CD8-positive, alpha-beta memory T cell (primary cell): ENCODE results near the gene FNDC5. TPM values are rescaled to one million over a fixed set of nuclear protein-coding genes. Genes with fewer than 3 reads are reported as not detected.

Experiments used
- CTCF ChIA-PET: fragments of 350-600 bp; sonication (Branson Sonifier 250); formaldehyde crosslinking; loops from one replicate; lab custom pipeline; 2021; ENCODE audit warnings: antibody characterized with exemption; lab: Charles Lee
- POLR2A ChIA-PET: fragments of 350-600 bp; sonication (Branson Sonifier 250); formaldehyde crosslinking; loops from one replicate; lab custom pipeline; 2021; ENCODE audit warnings: antibody characterized with exemption; lab: Charles Lee
- DNase-seq, 5 donors: peaks; one replicate each; pipeline versions ENCODE4 v3.0.0 to v3.0.0-alpha.2; 2020 to 2022; ENCODE audit warnings: mixed read lengths in 1 of 5
- H3K27ac ChIP-seq: one replicate; pipeline ENCODE4 v1.7.0; 2013; ENCODE audit warnings: low read depth, mild to moderate bottlenecking, low read length, moderate library complexity
- H3K27me3 ChIP-seq: 2 replicates; pipeline ENCODE4 v1.7.0; 2013; ENCODE audit warnings: low read length, mild to moderate bottlenecking; ENCODE audit not compliant: insufficient read depth, poor library complexity, severe bottlenecking
- H3K36me3 ChIP-seq: 2 replicates; pipeline ENCODE4 v1.7.0; 2013; ENCODE audit warnings: mild to moderate bottlenecking, low read length, moderate library complexity; ENCODE audit not compliant: insufficient read depth
- H3K4me1 ChIP-seq: 2 replicates; pipeline ENCODE4 v1.7.0; 2013; ENCODE audit warnings: mild to moderate bottlenecking, low read length, moderate library complexity; ENCODE audit not compliant: insufficient read depth
- H3K4me3 ChIP-seq: 2 replicates; pipeline ENCODE4 v1.7.0; 2013; ENCODE audit warnings: mild to moderate bottlenecking, low read length
- H3K9me3 ChIP-seq: 2 replicates; pipeline ENCODE4 v1.7.0; 2013; ENCODE audit warnings: mild to moderate bottlenecking, low read length
- H3K27ac Mint-ChIP-seq, 8 donors: one replicate each; pipeline ENCODE4 v1.8.0; 2020 to 2021; ENCODE audit warnings: mixed read lengths in 8 of 8, mild to moderate bottlenecking in 6 of 8, inconsistent platforms in 3 of 8, moderate library complexity in 3 of 8
- H3K27me3 Mint-ChIP-seq, 2 donors: one replicate each; pipeline ENCODE4 v1.8.0; 2020 to 2021; ENCODE audit warnings: mixed read lengths in 2 of 2, mild to moderate bottlenecking in 1 of 2, moderate library complexity in 1 of 2
- H3K36me3 Mint-ChIP-seq, 3 donors: one replicate each; pipeline ENCODE4 v1.8.0; 2020 to 2021; ENCODE audit warnings: mixed read lengths in 3 of 3, inconsistent platforms in 1 of 3, mild to moderate bottlenecking in 1 of 3
- H3K4me1 Mint-ChIP-seq, 3 donors: one replicate each; pipeline ENCODE4 v1.8.0; 2020 to 2021; ENCODE audit warnings: mixed read lengths in 3 of 3, inconsistent platforms in 1 of 3, mild to moderate bottlenecking in 1 of 3
- H3K4me3 Mint-ChIP-seq, 7 donors: one replicate each; pipeline ENCODE4 v1.8.0; 2020 to 2021; ENCODE audit warnings: mixed read lengths in 7 of 7, mild to moderate bottlenecking in 6 of 7, moderate library complexity in 4 of 7, inconsistent platforms in 2 of 7
- H3K9me3 Mint-ChIP-seq, 5 donors: one replicate each; pipeline ENCODE4 v1.8.0; 2020 to 2022; ENCODE audit warnings: mixed read lengths in 5 of 5, mild to moderate bottlenecking in 3 of 5, moderate library complexity in 2 of 5, inconsistent platforms in 1 of 5
- polyA plus RNA-seq: library from polyadenylated mRNA; unstranded; fragments of 300-500 nt; fragmentation: Illumina TruSeq; gene quantifications from one replicate; pipeline ENCODE4 v1.2.3, GENCODE V29; 2021
- total RNA-seq, 2 experiments: library from RNA; stranded (reverse); gene quantifications; one replicate each; pipeline ENCODE4 v1.2.3, GENCODE V29; 2021

FNDC5 gene
- total and polyA plus RNA-seq, 3 experiments from 2014 or later: 0.77 TPM; not detected in 2

DNA sequence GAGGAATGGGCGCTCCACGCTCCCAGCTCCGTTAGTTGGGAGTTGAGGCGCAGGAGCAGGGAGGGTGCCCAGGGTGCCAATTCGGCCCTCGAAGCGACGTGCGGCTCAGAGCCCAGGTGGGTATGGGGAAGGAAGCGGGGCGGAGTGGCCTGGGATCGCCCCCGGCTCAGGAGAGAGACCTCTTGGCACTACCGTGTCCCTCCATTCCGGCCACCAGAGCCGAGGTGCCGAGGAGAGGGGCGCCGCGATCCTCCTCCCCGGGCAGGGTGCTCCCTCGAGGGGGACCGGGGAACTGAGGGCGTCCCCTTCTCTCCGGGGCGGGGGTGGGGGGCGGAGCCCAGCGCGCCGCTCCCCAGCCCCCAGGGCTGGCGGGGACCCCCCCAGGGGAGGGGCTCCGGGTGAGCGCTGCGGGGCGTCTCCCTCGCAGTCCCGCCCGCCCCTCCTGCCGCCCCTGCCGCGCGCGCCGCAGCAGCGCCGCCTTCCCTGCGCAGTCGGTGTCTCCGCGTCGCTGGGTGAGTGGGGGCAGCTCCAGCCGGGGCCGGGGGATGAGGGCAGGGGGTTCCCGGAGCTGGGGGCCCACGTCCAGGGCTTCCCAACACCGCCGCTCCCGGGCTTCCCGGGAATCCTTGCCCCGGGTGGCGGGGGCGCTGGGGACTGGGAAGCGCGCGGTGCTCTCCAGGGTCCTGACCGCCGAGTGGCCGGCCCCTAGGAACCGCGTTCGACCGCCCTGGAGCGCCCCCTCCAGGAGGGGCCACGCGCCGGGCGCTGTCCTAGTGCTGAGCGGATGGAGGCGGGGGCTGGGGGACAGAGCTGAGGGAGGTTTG, 15.5 kb upstream of the FNDC5 start, which contains the start of gene HPCA:
Gene HPCA (plus strand): TSS at position 488 of the 824 bp plus-strand sequence. CDS start 2,408 bp downstream, outside the sequence.
- H3K36me3 Mint-ChIP-seq: peaks cover 0 to 16% (median 0%) of the 10 kb centered on the region in 3 donors
- peak in 4 of 5 donors; percentile 20 to 37 (median 20) for DNase-seq
- no peak within 1 kb of the TSS for H3K27ac ChIP-seq
- peaks cover 32% of the 10 kb centered on the region for H3K27me3 ChIP-seq
- H3K9me3 Mint-ChIP-seq: peaks cover 0 to 2% (median 0%) of the 10 kb centered on the region in 5 donors
- no peaks in the 10 kb centered on the region for H3K9me3 ChIP-seq
- POLR2A ChIA-PET: no interaction called here
- no peak within 1 kb of the TSS for H3K4me3 ChIP-seq
- peak within 1 kb of the TSS in 3 of 7 donors; percentile 12 to 77 (median 20) for H3K4me3 Mint-ChIP-seq
- no peaks in the 10 kb centered on the region for H3K4me1 ChIP-seq
- peaks cover 0 to 9% (median 8%) of the 10 kb centered on the region in 3 donors for H3K4me1 Mint-ChIP-seq
- CTCF ChIA-PET: interaction anchor here (1.2 to 1.3 kb wide), 2 partner anchors 9 to 10 kb away, joined by 3 read pairs; no protein-coding TSS in a partner anchor
- peaks cover 41 to 74% of the 10 kb centered on the region in 2 donors for H3K27me3 Mint-ChIP-seq
- H3K36me3 ChIP-seq: no peaks in the 10 kb centered on the region
- H3K27ac Mint-ChIP-seq: peak within 1 kb of the TSS in 1 of 8 donors; percentile 14

DNA sequence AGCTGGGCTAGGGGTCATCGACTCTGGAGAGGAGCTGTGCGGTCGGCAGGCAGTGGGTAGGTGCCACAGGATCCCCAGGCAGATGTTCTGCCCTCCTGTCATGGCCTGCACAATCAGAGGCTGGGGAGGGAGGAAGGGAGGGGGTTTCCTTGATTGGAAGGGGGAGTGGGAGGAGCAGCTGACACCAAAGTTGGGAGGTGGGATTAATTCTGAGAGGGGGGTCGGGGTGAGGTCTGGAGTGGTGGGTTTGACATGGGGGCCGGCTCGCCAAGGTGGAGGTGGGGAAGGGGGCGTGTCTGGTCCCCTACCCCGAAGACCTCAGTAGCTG, 14.9 kb upstream of the FNDC5 start:
- H3K27me3 ChIP-seq: peaks cover 29% of the 10 kb centered on the region
- peak overlapping the region in 1 of 8 donors; percentile 14 for H3K27ac Mint-ChIP-seq
- POLR2A ChIA-PET: no interaction called here

GRCh38 chr1:32884726-32885125, 14.0 kb upstream of the FNDC5 start:
- no peak overlapping the region for H3K4me3 Mint-ChIP-seq
- no peak overlapping the region for H3K27ac ChIP-seq
- H3K4me1 ChIP-seq: no peaks in the 10 kb centered on the region
- ChIA-PET CTCF (interaction anchor here (1.2 to 1.3 kb wide), 2 partner anchors 8 to 10 kb away, joined by 3 read pairs; no protein-coding TSS in a partner anchor), POLR2A (no interaction called here)
- H3K27me3 Mint-ChIP-seq: peaks cover 34 to 66% of the 10 kb centered on the region in 2 donors
- H3K27me3 ChIP-seq: peaks cover 21% of the 10 kb centered on the region
- no peak for DNase-seq
- no peaks in the 10 kb centered on the region for H3K9me3 ChIP-seq
- H3K4me1 Mint-ChIP-seq: peaks cover 0 to 9% (median 8%) of the 10 kb centered on the region in 3 donors
- peaks cover 0 to 10% (median 0%) of the 10 kb centered on the region in 3 donors for H3K36me3 Mint-ChIP-seq
- H3K27ac Mint-ChIP-seq: no peak overlapping the region
- H3K36me3 ChIP-seq: no peaks in the 10 kb centered on the region
- no peak overlapping the region for H3K4me3 ChIP-seq
- H3K9me3 Mint-ChIP-seq: peaks cover 0 to 2% (median 0%) of the 10 kb centered on the region in 5 donors

More for the DNA sequence above, 14.9 kb upstream of the FNDC5 start:
- Histone ChIP-seq H3K9me3 (no peaks in the 10 kb centered on the region), H3K4me3 (no peak overlapping the region), H3K4me1 (no peaks in the 10 kb centered on the region), H3K36me3 (no peaks in the 10 kb centered on the region), H3K27ac (no peak overlapping the region)
- Mint-ChIP-seq H3K4me1 (peaks cover 0 to 9% (median 8%) of the 10 kb centered on the region in 3 donors), H3K4me3 (peak overlapping the region in 3 of 7 donors; percentile 12 to 77 (median 20)), H3K27me3 (peaks cover 41 to 74% of the 10 kb centered on the region in 2 donors), H3K9me3 (peaks cover 0 to 2% (median 0%) of the 10 kb centered on the region in 5 donors), H3K36me3 (peaks cover 0 to 16% (median 0%) of the 10 kb centered on the region in 3 donors)
- CTCF ChIA-PET: interaction anchor here (1.2 to 1.3 kb wide), 2 partner anchors 9 kb away, joined by 3 read pairs; no protein-coding TSS in a partner anchor
- no peak for DNase-seq

DNA sequence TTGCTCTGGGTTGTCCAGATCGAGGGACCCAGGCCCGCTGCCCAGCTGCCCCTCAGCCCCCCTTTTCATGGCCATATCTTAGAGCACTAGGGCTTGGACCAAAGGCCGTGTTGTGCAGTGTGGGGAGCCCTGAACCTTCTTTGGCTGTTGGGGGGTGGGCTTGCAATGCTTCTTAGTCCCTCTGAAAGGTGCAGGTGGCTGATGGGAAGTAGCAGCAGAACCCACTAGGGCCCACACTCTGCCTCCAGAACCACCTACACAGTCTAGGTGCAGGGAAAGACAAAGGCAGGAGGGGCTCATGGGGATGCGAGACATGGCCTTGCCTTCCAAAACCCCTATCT, 13.3 kb upstream of the FNDC5 start:
- H3K36me3 Mint-ChIP-seq: peaks cover 0 to 6% (median 0%) of the 10 kb centered on the region in 3 donors
- DNase-seq: no peak
- ChIA-PET POLR2A (no interaction called here), CTCF (no interaction called here)
- Histone ChIP-seq H3K4me3 (no peak overlapping the region), H3K36me3 (no peaks in the 10 kb centered on the region), H3K9me3 (no peaks in the 10 kb centered on the region), H3K27ac (no peak overlapping the region), H3K27me3 (peaks cover 19% of the 10 kb centered on the region), H3K4me1 (no peaks in the 10 kb centered on the region)
- H3K27me3 Mint-ChIP-seq: peaks cover 29 to 59% of the 10 kb centered on the region in 2 donors
- H3K4me3 Mint-ChIP-seq: no peak overlapping the region
- H3K9me3 Mint-ChIP-seq: peaks cover 0 to 2% (median 0%) of the 10 kb centered on the region in 5 donors
- peaks cover 0 to 9% (median 8%) of the 10 kb centered on the region in 3 donors for H3K4me1 Mint-ChIP-seq
- no peak overlapping the region for H3K27ac Mint-ChIP-seq

- CTCF ChIA-PET: no interaction called here
- peaks cover 29 to 54% of the 10 kb centered on the region in 2 donors for H3K27me3 Mint-ChIP-seq
- H3K4me3 Mint-ChIP-seq: no peak overlapping the region
- Histone ChIP-seq H3K9me3 (no peaks in the 10 kb centered on the region), H3K36me3 (no peaks in the 10 kb centered on the region), H3K4me3 (no peak overlapping the region), H3K27me3 (peaks cover 17% of the 10 kb centered on the region), H3K27ac (no peak overlapping the region), H3K4me1 (no peaks in the 10 kb centered on the region)
- peaks cover 0 to 9% (median 8%) of the 10 kb centered on the region in 3 donors for H3K4me1 Mint-ChIP-seq
- H3K9me3 Mint-ChIP-seq: peaks cover 0 to 2% (median 0%) of the 10 kb centered on the region in 5 donors
- peaks cover 0 to 6% (median 0%) of the 10 kb centered on the region in 3 donors for H3K36me3 Mint-ChIP-seq
- POLR2A ChIA-PET: no interaction called here
- DNase-seq: no peak
- peak overlapping the region in 1 of 8 donors; percentile 54 for H3K27ac Mint-ChIP-seq
Measured at GRCh38 chr1:32883338-32884031, 12.8 kb upstream of the FNDC5 start.

- CTCF ChIA-PET: interaction anchor here (1.1 to 3.3 kb wide), 2 partner anchors 10 to 170 kb away, joined by 3 to 10 read pairs; no protein-coding TSS in a partner anchor
Measured at GRCh38 chr1:32881871-32882850, 11.4 kb upstream of the FNDC5 start.

DNA sequence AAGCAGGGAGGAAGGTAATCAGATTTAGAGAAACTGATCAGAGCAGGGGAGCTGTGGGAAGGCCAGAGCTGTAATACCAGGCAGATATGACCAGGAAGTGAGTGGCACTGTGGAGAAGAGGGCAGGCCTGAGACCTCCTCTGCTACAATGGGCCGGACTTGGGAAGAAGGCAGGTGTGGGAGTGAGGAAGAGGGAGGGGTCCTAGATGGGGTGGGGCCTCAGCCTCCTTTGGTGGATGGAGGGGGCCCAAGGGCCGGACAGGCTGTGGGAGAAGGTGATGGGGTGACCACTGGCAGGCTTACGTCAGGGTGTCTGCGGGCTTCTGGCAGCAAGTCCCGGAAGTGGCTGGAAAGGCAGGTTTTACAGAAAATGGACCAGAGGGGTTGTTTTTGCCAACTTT, 10.6 kb upstream of the FNDC5 start:
- Histone ChIP-seq H3K27ac (no peak overlapping the region), H3K27me3 (peaks cover 7% of the 10 kb centered on the region), H3K36me3 (no peaks in the 10 kb centered on the region), H3K9me3 (no peaks in the 10 kb centered on the region), H3K4me1 (no peaks in the 10 kb centered on the region), H3K4me3 (no peak overlapping the region)
- ChIA-PET CTCF (interaction anchor here (3.3 kb wide), 1 partner anchor 169 kb away, joined by 10 read pairs; no protein-coding TSS in a partner anchor), POLR2A (no interaction called here)
- Mint-ChIP-seq H3K4me1 (peaks cover 0 to 9% (median 4%) of the 10 kb centered on the region in 3 donors), H3K36me3 (no peaks in the 10 kb centered on the region), H3K27ac (no peak overlapping the region), H3K9me3 (no peaks in the 10 kb centered on the region), H3K27me3 (peaks cover 14 to 50% of the 10 kb centered on the region in 2 donors), H3K4me3 (no peak overlapping the region)
- peak in 1 of 5 donors; percentile 26 for DNase-seq

More at GRCh38 chr1:32881871-32882850, 11.4 kb upstream of the FNDC5 start:
- peak in 1 of 5 donors; percentile 12 for DNase-seq
- peaks cover 0 to 9% (median 5%) of the 10 kb centered on the region in 3 donors for H3K4me1 Mint-ChIP-seq
- Histone ChIP-seq H3K4me1 (no peaks in the 10 kb centered on the region), H3K27me3 (peaks cover 10% of the 10 kb centered on the region), H3K9me3 (no peaks in the 10 kb centered on the region), H3K36me3 (no peaks in the 10 kb centered on the region), H3K27ac (no peak overlapping the region), H3K4me3 (no peak overlapping the region)
- H3K27me3 Mint-ChIP-seq: peaks cover 19 to 50% of the 10 kb centered on the region in 2 donors
- POLR2A ChIA-PET: no interaction called here
- no peak overlapping the region for H3K4me3 Mint-ChIP-seq
- no peaks in the 10 kb centered on the region for H3K36me3 Mint-ChIP-seq
- no peak overlapping the region for H3K27ac Mint-ChIP-seq
- H3K9me3 Mint-ChIP-seq: no peaks in the 10 kb centered on the region
